CD4-positive, alpha-beta T cell treated with Interleukin-15 for 1 hour (primary cell): ENCODE measurements around the gene ZNG1F.
"Not testable (repeated sequence)": the region's sequence is repeated elsewhere in the genome, so short reads cannot be mapped to it uniquely, and the experiment has no call there.

Source experiments
- DNase-seq: peaks from one replicate; pipeline ENCODE4 v3.0.0-alpha.2; 2020

The ZNG1F gene

GRCh38 chr9:41189217-41189616 lies at the start of gene ZNG1F:
ZNG1F (minus strand) TSS chr9:41189317; CDS start chr9:41189258, 59 bp downstream.
- DNase-seq = not testable (repeated sequence)

- peak; percentile 32 for DNase-seq
Measured at GRCh38 chr9:41237110-41237749, 48.1 kb upstream of the ZNG1F start.

GRCh38 chr9:41236486-41237109 lies 47.5 kb upstream of the ZNG1F start:
- DNase-seq = not testable (repeated sequence)

GRCh38 chr9:41234811-41235805 lies 46.0 kb upstream of the ZNG1F start:
- peak; percentile 67 for DNase-seq

GRCh38 chr9:41234221-41234620 lies 45.1 kb upstream of the ZNG1F start:
- DNase-seq = not testable (repeated sequence)

- DNase-seq = not testable (repeated sequence)
Measured at GRCh38 chr9:41232326-41232725, 43.2 kb upstream of the ZNG1F start.

GRCh38 chr9:41230418-41230817 lies 41.3 kb upstream of the ZNG1F start:
- DNase-seq = not testable (repeated sequence)

- DNase-seq = no peak
Measured at GRCh38 chr9:41229408-41230401, 40.6 kb upstream of the ZNG1F start.

- not testable (repeated sequence) for DNase-seq
Measured at GRCh38 chr9:41219831-41220230, 30.7 kb upstream of the ZNG1F start.

- not testable (repeated sequence) for DNase-seq
Measured at GRCh38 chr9:41188439-41188838, 678 bp downstream of the ZNG1F start.

- not testable (repeated sequence) for DNase-seq
Measured at GRCh38 chr9:41174994-41175393, 14.1 kb downstream of the ZNG1F start.

- not testable (repeated sequence) for DNase-seq
Measured at GRCh38 chr9:41150116-41150515, 39.0 kb downstream of the ZNG1F start.

- not testable (repeated sequence) for DNase-seq
Measured at GRCh38 chr9:41141878-41142277, 47.2 kb downstream of the ZNG1F start.

- DNase-seq = not testable (repeated sequence)
Measured at GRCh38 chr9:41128581-41128980, 60.5 kb downstream of the ZNG1F start, which contains the start of gene FOXD4L6. FOXD4L6 (minus strand) TSS chr9:41128681; CDS start chr9:41128383, 298 bp downstream.

- not testable (repeated sequence) for DNase-seq
Measured at GRCh38 chr9:41126746-41127446, 62.2 kb downstream of the ZNG1F start.

- not testable (repeated sequence) for DNase-seq
Measured at GRCh38 chr9:41125936-41126335, 63.2 kb downstream of the ZNG1F start.

GRCh38 chr9:41125109-41125658 lies 63.9 kb downstream of the ZNG1F start:
- not testable (repeated sequence) for DNase-seq

- not testable (repeated sequence) for DNase-seq
Measured at GRCh38 chr9:41124250-41125108, 64.6 kb downstream of the ZNG1F start.

GRCh38 chr9:41123812-41124211 lies 65.3 kb downstream of the ZNG1F start:
- not testable (repeated sequence) for DNase-seq

- not testable (repeated sequence) for DNase-seq
Measured at GRCh38 chr9:41123396-41123795, 65.7 kb downstream of the ZNG1F start.
